Epithelial cell of esophagus (primary cell): ENCODE results near the gene CLSTN2.

Source experiments
- DNase-seq: peaks from one replicate; pipeline ENCODE4 v3.0.0; 2010; ENCODE audit warnings: low read depth
- H3K4me3 ChIP-seq: 2 replicates; pipeline ENCODE4 v1.5.1; 2011; ENCODE audit warnings: mild to moderate bottlenecking, low read length, control low read depth
- CTCF ChIP-seq: IDR thresholded peaks from 2 replicates; pipeline ENCODE4 v1.5.1; 2011; ENCODE audit warnings: low read depth, mild to moderate bottlenecking, low read length, control low read depth, inconsistent platforms; ENCODE audit not compliant: insufficient read depth; ENCODE audit errors: missing control alignments

The CLSTN2 gene

DNA sequence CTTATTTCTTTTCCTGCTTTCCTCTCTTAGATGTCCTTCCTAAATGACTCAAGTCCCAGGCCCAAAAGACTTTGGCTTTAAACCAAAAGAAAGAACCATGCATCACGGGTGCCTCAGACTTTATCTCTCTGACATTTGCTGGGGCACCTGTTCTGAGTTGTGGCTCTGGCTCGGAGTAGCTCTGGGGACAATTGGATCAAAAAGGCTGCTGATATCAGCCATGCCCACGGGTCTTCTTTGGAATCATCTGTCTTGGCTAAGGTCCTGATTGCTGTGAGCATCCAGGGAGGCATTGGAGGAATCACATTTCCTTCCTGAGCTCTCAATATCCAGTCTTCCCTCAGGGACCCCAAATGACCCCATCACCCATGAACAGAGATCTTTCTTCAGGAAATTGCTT is 59.9 kb downstream of the CLSTN2 start:
- DNase-seq = no peak
- no peak for TF ChIP-seq CTCF
- no peak overlapping the region for H3K4me3 ChIP-seq

- no peak for DNase-seq
- no peak for TF ChIP-seq CTCF
- H3K4me3 ChIP-seq = no peak overlapping the region
Observed at GRCh38 chr3:140004271-140004670, 69.3 kb downstream of the CLSTN2 start.

GRCh38 chr3:140006331-140006730 is 71.3 kb downstream of the CLSTN2 start:
- H3K4me3 ChIP-seq = no peak overlapping the region
- no peak for TF ChIP-seq CTCF
- no peak for DNase-seq

GRCh38 chr3:140007081-140007480 is 72.1 kb downstream of the CLSTN2 start:
- no peak overlapping the region for H3K4me3 ChIP-seq
- no peak for DNase-seq
- TF ChIP-seq CTCF = no peak

- no peak for TF ChIP-seq CTCF
- no peak for DNase-seq
Observed at GRCh38 chr3:140007911-140008869, 73.2 kb downstream of the CLSTN2 start.

GRCh38 chr3:140010391-140010790 is 75.4 kb downstream of the CLSTN2 start:
- no peak for TF ChIP-seq CTCF
- H3K4me3 ChIP-seq = no peak overlapping the region
- DNase-seq = no peak

More at GRCh38 chr3:140007911-140008869, 73.2 kb downstream of the CLSTN2 start:
- no peak overlapping the region for H3K4me3 ChIP-seq

GRCh38 chr3:140011086-140011485 is 76.1 kb downstream of the CLSTN2 start:
- DNase-seq = no peak
- H3K4me3 ChIP-seq = no peak overlapping the region
- no peak for TF ChIP-seq CTCF
